ENCODE measurements around the gene AP1G2. TPM values are rescaled to one million over a fixed set of nuclear protein-coding genes. Genes with fewer than 3 reads are reported as not detected.

The AP1G2 gene
- total RNA-seq, 1 experiment from 2014 or later = 26.0 TPM

GRCh38 chr14:23521785-23522640 lies 45.6 kb downstream of the AP1G2 start:
- intact Hi-C loops (cut with micrococcal nuclease; ENCODE audit: unreplicated experiment) = no loop called here
- H3K27me3 ChIP-seq (replicated peaks; ENCODE audit: insufficient read depth, low read depth, low read length, poor library complexity) = no peaks in the 10 kb centered on the region
- ChIA-PET POLR2A (ENCODE audit: low non-redundant PET) (no interaction called here), CTCF (no interaction called here)
- no peaks in the 10 kb centered on the region for H3K4me1 ChIP-seq (ENCODE audit: insufficient read depth, low read length, poor library complexity, severe bottlenecking)
- no peaks in the 10 kb centered on the region for H3K9me3 ChIP-seq (ENCODE audit: low read depth, low read length, poor library complexity, severe bottlenecking)
- no peak overlapping the region for H3K4me3 ChIP-seq (ENCODE audit: low read depth, low read length, poor library complexity, severe bottlenecking)
- no peaks in the 10 kb centered on the region for H3K36me3 ChIP-seq (ENCODE audit: insufficient read depth, low read length, poor library complexity, severe bottlenecking)
- BruUV-seq (replicated peaks) = no TSS peak
- H3K27ac ChIP-seq (ENCODE audit: low read depth, low read length, poor library complexity, severe bottlenecking) = no peak overlapping the region
- TF ChIP-seq EZH2 (IDR thresholded peaks at IDR 0.05; ENCODE audit: borderline replicate concordance, low read depth, low read length, poor library complexity, severe bottlenecking) = no peak
- no peak for TF ChIP-seq CTCF (conservative IDR thresholded peaks at IDR 0.05; ENCODE audit: low read depth, low read length)
- no peak for DNase-seq (ENCODE audit: low spot score)

GRCh38 chr14:23520899-23521533 lies 46.6 kb downstream of the AP1G2 start:
- Histone ChIP-seq H3K4me1 (ENCODE audit: insufficient read depth, low read length, poor library complexity, severe bottlenecking) (no peaks in the 10 kb centered on the region), H3K27ac (ENCODE audit: low read depth, low read length, poor library complexity, severe bottlenecking) (no peak overlapping the region), H3K27me3 (replicated peaks; ENCODE audit: insufficient read depth, low read depth, low read length, poor library complexity) (no peaks in the 10 kb centered on the region), H3K9me3 (ENCODE audit: low read depth, low read length, poor library complexity, severe bottlenecking) (no peaks in the 10 kb centered on the region), H3K36me3 (ENCODE audit: insufficient read depth, low read length, poor library complexity, severe bottlenecking) (no peaks in the 10 kb centered on the region), H3K4me3 (ENCODE audit: low read depth, low read length, poor library complexity, severe bottlenecking) (no peak overlapping the region)
- BruUV-seq (replicated peaks) = no TSS peak
- intact Hi-C loops (cut with micrococcal nuclease; ENCODE audit: unreplicated experiment) = no loop called here
- ChIA-PET POLR2A (ENCODE audit: low non-redundant PET) (no interaction called here), CTCF (no interaction called here)
- TF ChIP-seq CTCF (conservative IDR thresholded peaks at IDR 0.05; ENCODE audit: low read depth, low read length) (no peak), EZH2 (IDR thresholded peaks at IDR 0.05; ENCODE audit: borderline replicate concordance, low read depth, low read length, poor library complexity, severe bottlenecking) (no peak)
- DNase-seq (ENCODE audit: low spot score) = no peak

GRCh38 chr14:23518709-23519108 lies 48.9 kb downstream of the AP1G2 start:
- Histone ChIP-seq H3K27me3 (replicated peaks; ENCODE audit: insufficient read depth, low read depth, low read length, poor library complexity) (no peaks in the 10 kb centered on the region), H3K9me3 (ENCODE audit: low read depth, low read length, poor library complexity, severe bottlenecking) (no peaks in the 10 kb centered on the region), H3K27ac (ENCODE audit: low read depth, low read length, poor library complexity, severe bottlenecking) (no peak overlapping the region), H3K4me3 (ENCODE audit: low read depth, low read length, poor library complexity, severe bottlenecking) (no peak overlapping the region), H3K4me1 (ENCODE audit: insufficient read depth, low read length, poor library complexity, severe bottlenecking) (no peaks in the 10 kb centered on the region), H3K36me3 (ENCODE audit: insufficient read depth, low read length, poor library complexity, severe bottlenecking) (no peaks in the 10 kb centered on the region)
- no peak for TF ChIP-seq EZH2 (IDR thresholded peaks at IDR 0.05; ENCODE audit: borderline replicate concordance, low read depth, low read length, poor library complexity, severe bottlenecking)
- TF ChIP-seq CTCF (conservative IDR thresholded peaks at IDR 0.05; ENCODE audit: low read depth, low read length) = no peak
- DNase-seq (ENCODE audit: low spot score) = no peak
- intact Hi-C loops (cut with micrococcal nuclease; ENCODE audit: unreplicated experiment) = no loop called here
- BruUV-seq (replicated peaks) = no TSS peak
- CTCF ChIA-PET = no interaction called here
- POLR2A ChIA-PET (ENCODE audit: low non-redundant PET) = no interaction called here

Measured in A673 (cell line).